GM12872 (cell line): Measurements from ENCODE around the gene SQOR.

ENCODE experiments used
- CTCF ChIP-seq: IDR thresholded peaks from 3 replicates; pipeline ENCODE4 v1.5.1; 2011; ENCODE audit warnings: low read depth, mild to moderate bottlenecking, low read length, moderate library complexity; ENCODE audit not compliant: insufficient read depth

SQOR gene

GRCh38 chr15:45664451-45664850, 29.6 kb downstream of the SQOR start:
- no peak for TF ChIP-seq CTCF

DNA sequence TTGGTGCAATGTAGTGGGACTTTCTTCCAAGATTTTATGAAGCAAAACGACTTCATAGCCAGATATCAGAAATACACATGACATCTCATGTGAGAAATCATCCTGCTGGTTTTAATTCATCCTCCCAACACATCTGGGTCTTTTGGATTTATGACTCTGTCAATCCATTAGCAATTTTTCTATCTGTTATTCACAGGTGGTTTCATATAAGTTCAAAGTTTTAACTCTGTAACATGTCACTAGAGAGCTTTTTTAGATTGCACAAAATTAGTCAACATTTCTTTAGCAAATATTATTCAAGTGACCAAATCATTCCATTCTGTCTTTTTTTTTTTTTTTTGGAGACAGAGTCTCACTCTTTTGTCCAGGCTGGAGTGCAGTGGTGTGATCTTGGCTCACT, 30.4 kb downstream of the SQOR start:
- no peak for TF ChIP-seq CTCF

GRCh38 chr15:45666119-45666875, 31.5 kb downstream of the SQOR start:
- no peak for TF ChIP-seq CTCF

- no peak for TF ChIP-seq CTCF
Observed at GRCh38 chr15:45667002-45667401, 32.2 kb downstream of the SQOR start.

- no peak for TF ChIP-seq CTCF
Observed at GRCh38 chr15:45668386-45668785, 33.6 kb downstream of the SQOR start.

DNA sequence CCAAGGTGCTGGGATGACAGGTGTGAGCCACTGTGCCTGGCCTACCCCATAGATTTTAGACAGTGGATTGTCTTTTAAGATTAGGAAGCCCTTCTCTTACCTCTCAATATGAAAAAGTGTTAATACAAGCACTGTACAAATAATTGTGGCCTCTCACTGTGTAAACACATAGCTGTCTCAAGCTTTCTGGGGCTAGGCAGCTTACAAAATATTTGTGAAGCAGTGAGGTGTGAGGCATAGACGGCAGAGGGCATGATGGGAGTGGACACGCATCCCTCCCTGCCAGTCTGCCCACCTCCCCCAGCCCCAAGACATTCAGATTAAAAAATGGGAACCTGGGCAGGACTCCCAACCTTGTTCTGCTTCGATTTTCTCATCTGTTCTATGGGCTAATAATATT, 34.6 kb downstream of the SQOR start:
- no peak for TF ChIP-seq CTCF

DNA sequence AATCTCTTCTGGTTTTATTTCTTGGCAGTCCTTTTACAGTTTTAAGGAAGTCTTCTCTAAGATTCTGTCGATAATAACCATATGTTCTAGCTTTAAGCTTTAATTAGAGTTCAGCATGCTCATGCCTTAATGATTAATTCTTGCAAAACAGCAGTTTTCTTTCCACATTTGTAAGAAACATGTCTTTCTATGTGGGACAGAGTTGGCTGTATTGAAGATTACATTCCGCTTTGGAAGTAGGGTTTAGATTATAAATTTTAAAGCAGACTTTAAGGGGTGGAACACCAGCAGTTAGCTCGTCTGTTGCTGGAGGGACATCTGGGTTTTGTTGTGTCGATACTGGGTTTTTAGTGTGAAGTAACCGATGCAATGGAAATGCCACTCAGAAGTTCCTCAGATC, 35.3 kb downstream of the SQOR start:
- TF ChIP-seq CTCF = no peak
